Gastrocnemius medialis (tissue), 4 donors: ENCODE measurements around the gene KLHL41. TPM values are rescaled to one million over a fixed set of nuclear protein-coding genes. Genes with fewer than 3 reads are reported as not detected.
A peak's percentile ranks its signal among the peaks of the same experiment; 100 is the strongest.

Experiments
- ATAC-seq, 2 donors: fragments of 150-250 bp; one replicate each; pipeline ENCODE4 v1.9.1; 2016
- DNase-seq, 2 donors: peaks; one replicate each; pipeline ENCODE4 v3.0.0-alpha.2; 2019
- H3K27ac ChIP-seq, 4 donors: fragments of 200-600 bp; sonication (generic); 1 replicate in 1 of 4; 2 replicates in 3 of 4; pipeline ENCODE4 v1.5.1; 2016 to 2018; ENCODE audit warnings: mild to moderate bottlenecking in 2 of 4, moderate library complexity in 1 of 4
- H3K27me3 ChIP-seq, 3 donors: fragments of 200-600 bp; sonication (generic) in 2 of 3; 1 replicate in 1 of 3; 2 replicates in 2 of 3; pipeline versions ENCODE4 v1.5.1 to v1.6.0; 2016 to 2019; ENCODE audit warnings: mild to moderate bottlenecking in 1 of 3, moderate library complexity in 1 of 3
- H3K36me3 ChIP-seq, 2 donors: fragments of 200-600 bp; sonication (generic) in 1 of 2; one replicate each; pipeline ENCODE4 v1.5.1; 2017 to 2018
- H3K4me1 ChIP-seq, 2 donors: fragments of 200-600 bp; sonication (generic) in 1 of 2; one replicate each; pipeline ENCODE4 v1.5.1; 2016 to 2017; ENCODE audit warnings: mild to moderate bottlenecking in 2 of 2
- H3K4me3 ChIP-seq, 4 donors: fragments of 200-600 bp; sonication (generic) in 3 of 4; 1 replicate in 1 of 4; 2 replicates in 3 of 4; pipeline ENCODE4 v1.5.1; 2016 to 2019; ENCODE audit warnings: mild to moderate bottlenecking in 2 of 4
- H3K9me3 ChIP-seq, 3 donors: fragments of 200-600 bp; sonication (generic) in 2 of 3; 1 replicate in 1 of 3; 2 replicates in 2 of 3; pipeline ENCODE4 v1.5.1; 2016 to 2019
- CTCF ChIP-seq, 5 experiments: fragments of 450-650 bp in 3 of 5; fragments of 200-600 bp in 2 of 5; sonication (generic) in 2 of 5; IDR thresholded peaks in 4 of 5; conservative IDR thresholded peaks in 1 of 5; 1 replicate in 4 of 5; 2 replicates in 1 of 5; pipeline ENCODE4 v1.5.1; 2016 to 2019; ENCODE audit warnings: antibody characterized with exemption in 5 of 5, mild to moderate bottlenecking in 3 of 5, moderate library complexity in 3 of 5
- POLR2A ChIP-seq, 2 donors: fragments of 450-650 bp; IDR thresholded peaks; one replicate each; pipeline ENCODE4 v1.6.1; 2017; ENCODE audit warnings: antibody characterized with exemption in 2 of 2, mild to moderate bottlenecking in 2 of 2, moderate library complexity in 2 of 2
- in situ Hi-C, 4 donors: fragments of 200-750 bp; cut with MboI; loops; one replicate each; pipeline versions ENCODE4 v1.15.0 to v1.8.0; 2017; ENCODE audit warnings: low sequenced_read_pairs in 4 of 4
- intact Hi-C: fragments of 100-400 bp; cut with DNase I; formaldehyde crosslinking; loops from one replicate; pipeline ENCODE4 v1.15.1; 2023; ENCODE audit warnings: low total_unique reads
- total RNA-seq, 4 donors: library from RNA; depleted of rRNA; stranded (reverse); fragments of >200 nt; gene quantifications; one replicate each; pipeline versions ENCODE4 v1.1.0 to v1.2.3, GENCODE V29; 2016

KLHL41 gene
- total RNA-seq, 4 donors from 2014 or later = 2,008 to 3,010 (median 2,782) TPM

GRCh38 chr2:169478339-169478738 is 31.2 kb upstream of the KLHL41 start:
- peak overlapping the region in 3 of 4 donors; percentile 71 to 80 (median 80) for H3K27ac ChIP-seq
- H3K36me3 ChIP-seq = peaks cover 0 to 9% of the 10 kb centered on the region in 2 donors
- DNase-seq = no peak
- no peak overlapping the region for H3K4me3 ChIP-seq
- intact Hi-C loops = loop anchor here (2.0 to 5.0 kb wide), 3 partner anchors 39 to 94 kb away; partner anchors contain the start of gene FASTKD1
- peaks cover 11 to 13% of the 10 kb centered on the region in 2 donors for H3K4me1 ChIP-seq
- no peaks in the 10 kb centered on the region for H3K27me3 ChIP-seq
- in situ Hi-C loops = no loop called here
- TF ChIP-seq CTCF (IDR thresholded peaks at IDR 0.05 in 4 of 5, conservative IDR thresholded peaks at IDR 0.05 in 1 of 5) = no peak
- no peak for TF ChIP-seq POLR2A (IDR thresholded peaks at IDR 0.05)
- peak in 1 of 2 donors; percentile 27 for ATAC-seq
- H3K9me3 ChIP-seq = no peaks in the 10 kb centered on the region

- no peak for DNase-seq
- Histone ChIP-seq H3K4me3 (peak overlapping the region; percentile 70 to 95 (median 76)), H3K9me3 (no peaks in the 10 kb centered on the region), H3K36me3 (peaks cover 0 to 13% of the 10 kb centered on the region in 2 donors), H3K27ac (peak overlapping the region; percentile 71 to 84 (median 80)), H3K27me3 (no peaks in the 10 kb centered on the region), H3K4me1 (peaks cover 11 to 13% of the 10 kb centered on the region in 2 donors)
- ATAC-seq = no peak
- no peak for TF ChIP-seq CTCF (IDR thresholded peaks at IDR 0.05 in 4 of 5, conservative IDR thresholded peaks at IDR 0.05 in 1 of 5)
- no peak for TF ChIP-seq POLR2A (IDR thresholded peaks at IDR 0.05)
- intact Hi-C loops = loop anchor here (2.0 to 5.0 kb wide), 3 partner anchors 38 to 94 kb away; partner anchors contain the start of gene FASTKD1
- in situ Hi-C loops = no loop called here
Observed at GRCh38 chr2:169478745-169479256, 30.7 kb upstream of the KLHL41 start.

DNA sequence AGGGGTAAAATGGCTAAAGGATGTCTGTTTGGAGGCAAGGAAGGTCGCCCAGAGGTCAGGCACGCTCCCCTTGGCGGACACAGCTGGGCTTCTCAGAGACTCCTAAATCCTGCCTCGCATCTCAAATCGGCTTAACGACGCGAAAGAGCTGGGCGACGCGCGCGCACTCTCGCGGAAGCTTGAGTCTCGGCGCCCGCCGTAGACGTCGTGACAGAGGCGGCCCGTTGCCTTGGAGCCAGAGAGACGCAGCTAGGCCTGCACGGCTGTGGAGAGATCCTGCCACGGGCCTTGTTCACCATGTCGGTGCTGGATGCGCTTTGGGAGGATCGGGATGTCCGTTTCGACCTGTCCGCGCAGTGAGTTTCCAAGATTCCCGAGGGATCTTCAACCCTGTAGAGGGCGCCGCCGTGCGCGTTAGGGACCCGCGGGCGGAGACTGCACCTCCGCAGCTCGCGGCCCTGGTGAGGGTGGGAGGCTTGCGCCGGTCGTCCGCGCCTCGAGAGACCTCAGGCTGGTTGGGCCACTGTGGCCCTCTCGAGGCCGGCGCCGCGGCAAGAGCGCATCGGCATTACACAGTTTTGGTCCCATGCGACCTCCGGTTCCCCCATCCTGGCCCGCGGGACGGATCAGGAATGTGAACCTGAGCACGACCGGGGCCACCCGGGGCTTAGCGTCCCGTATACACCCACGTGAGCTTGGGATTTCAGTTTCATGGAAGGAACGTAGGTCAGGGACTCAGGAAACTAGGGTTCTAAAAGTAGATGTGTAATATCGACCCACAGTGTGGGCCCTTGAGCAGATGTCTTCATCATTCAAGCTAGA is 30.0 kb upstream of the KLHL41 start, which contains the start of gene BBS5:
TSS of gene BBS5 (plus strand) at position 238 of the 822 bp plus-strand sequence. CDS start at position 298, 60 bp downstream.
- intact Hi-C loops = loop anchor here (2.0 to 5.0 kb wide), 3 partner anchors 38 to 93 kb away; partner anchors contain the start of gene FASTKD1
- Histone ChIP-seq H3K27ac (peak within 1 kb of the TSS; percentile 71 to 84 (median 80)), H3K36me3 (peaks cover 0 to 19% of the 10 kb centered on the region in 2 donors), H3K4me3 (peak within 1 kb of the TSS; percentile 70 to 95 (median 76)), H3K4me1 (peaks cover 11 to 13% of the 10 kb centered on the region in 2 donors), H3K27me3 (no peaks in the 10 kb centered on the region), H3K9me3 (no peaks in the 10 kb centered on the region)
- in situ Hi-C loops = no loop called here
- TF ChIP-seq POLR2A (IDR thresholded peaks at IDR 0.05) (peak in 1 of 2 donors; percentile 18), CTCF (IDR thresholded peaks at IDR 0.05 in 4 of 5, conservative IDR thresholded peaks at IDR 0.05 in 1 of 5) (peak in 4 of 5 experiments; percentile 47 to 68 (median 50))
- DNase-seq (peak; percentile 68 to 78), ATAC-seq (peak; percentile 88 to 92)

GRCh38 chr2:169480079-169480465 is 29.4 kb upstream of the KLHL41 start:
- no peaks in the 10 kb centered on the region for H3K9me3 ChIP-seq
- intact Hi-C loops (no loop called here), in situ Hi-C loops (no loop called here)
- H3K36me3 ChIP-seq = peaks cover 0 to 19% of the 10 kb centered on the region in 2 donors
- peak overlapping the region; percentile 70 to 95 (median 76) for H3K4me3 ChIP-seq
- H3K4me1 ChIP-seq = peaks cover 11 to 13% of the 10 kb centered on the region in 2 donors
- DNase-seq (no peak), ATAC-seq (no peak)
- H3K27ac ChIP-seq = peak overlapping the region; percentile 71 to 84 (median 80)
- no peaks in the 10 kb centered on the region for H3K27me3 ChIP-seq
- TF ChIP-seq POLR2A (IDR thresholded peaks at IDR 0.05) (no peak), CTCF (IDR thresholded peaks at IDR 0.05 in 4 of 5, conservative IDR thresholded peaks at IDR 0.05 in 1 of 5) (no peak)
